H1 (cell line): ENCODE data around the gene B4GALNT1.

Source experiments
- BRCA1 ChIP-seq: IDR thresholded peaks from 2 replicates; pipeline ENCODE4 v1.6.1; 2012; ENCODE audit warnings: low read depth, low read length, improper control_type of control experiment
- CHD2 ChIP-seq: IDR thresholded peaks from 2 replicates; pipeline ENCODE4 v1.6.1; 2012; ENCODE audit warnings: low read length, improper control_type of control experiment
- CREB1 ChIP-seq: IDR thresholded peaks from 2 replicates; pipeline ENCODE4 v1.6.1; 2012; ENCODE audit warnings: inconsistent platforms
- EZH2 ChIP-seq: fragments of 200-600 bp; sonication (generic); IDR thresholded peaks from 2 replicates; pipeline ENCODE4 v1.7.1; 2012; ENCODE audit warnings: low read depth, mild to moderate bottlenecking, moderate library complexity, low read length, inconsistent platforms; ENCODE audit not compliant: severe bottlenecking
- HDAC6 ChIP-seq: IDR thresholded peaks from one replicate; pipeline ENCODE4 v1.7.1; 2012; ENCODE audit warnings: low read depth, mild to moderate bottlenecking, inconsistent platforms, low read length, moderate library complexity
- JUN ChIP-seq: IDR thresholded peaks from 2 replicates; pipeline ENCODE4 v1.6.1; 2011; ENCODE audit warnings: low read depth, mild to moderate bottlenecking, improper control_type of control experiment, low read length
- POLR2A ChIP-seq, 2 experiments: IDR thresholded peaks; 1 replicate in 1 of 2; 2 replicates in 1 of 2; pipeline ENCODE4 v1.6.1; 2011; ENCODE audit warnings: low read depth in 2 of 2, low read length in 2 of 2, mild to moderate bottlenecking in 2 of 2; ENCODE audit errors: control extremely low read depth in 1 of 2
- RNF2 ChIP-seq: fragments of 200-900, 300-1000 bp; sonication (generic); IDR thresholded peaks from 2 replicates; pipeline ENCODE4 v1.7.1; 2016; ENCODE audit warnings: borderline replicate concordance, low read depth, mild to moderate bottlenecking, antibody characterized with exemption, low read length; ENCODE audit not compliant: poor library complexity, severe bottlenecking; ENCODE audit errors: missing control alignments
- TCF12 ChIP-seq: IDR thresholded peaks from 2 replicates; pipeline ENCODE4 v1.6.1; 2011; ENCODE audit warnings: low read depth, mild to moderate bottlenecking, low read length
- YY1 ChIP-seq: IDR thresholded peaks from 2 replicates; pipeline ENCODE4 v1.6.1; 2011; ENCODE audit warnings: low read depth, mild to moderate bottlenecking, low read length
- TF ChIP-seq, protein P1 (sequence below), 3 experiments: IDR thresholded peaks; 1 replicate in 2 of 3; 2 replicates in 1 of 3; pipeline versions ENCODE4 v1.5.1 to v1.6.1; 2011; ENCODE audit warnings: low read length in 3 of 3, mild to moderate bottlenecking in 3 of 3, inconsistent platforms in 2 of 3, low read depth in 1 of 3, moderate library complexity in 1 of 3; ENCODE audit not compliant: insufficient read depth in 1 of 3; ENCODE audit errors: control extremely low read depth in 1 of 3
- TF ChIP-seq, protein P2 (sequence below): IDR thresholded peaks from 2 replicates; pipeline ENCODE4 v1.6.1; 2012; ENCODE audit warnings: inconsistent platforms
- TF ChIP-seq, protein P3 (sequence below): IDR thresholded peaks from 2 replicates; pipeline ENCODE4 v1.6.1; 2012; ENCODE audit warnings: low read length, inconsistent platforms

DNA sequence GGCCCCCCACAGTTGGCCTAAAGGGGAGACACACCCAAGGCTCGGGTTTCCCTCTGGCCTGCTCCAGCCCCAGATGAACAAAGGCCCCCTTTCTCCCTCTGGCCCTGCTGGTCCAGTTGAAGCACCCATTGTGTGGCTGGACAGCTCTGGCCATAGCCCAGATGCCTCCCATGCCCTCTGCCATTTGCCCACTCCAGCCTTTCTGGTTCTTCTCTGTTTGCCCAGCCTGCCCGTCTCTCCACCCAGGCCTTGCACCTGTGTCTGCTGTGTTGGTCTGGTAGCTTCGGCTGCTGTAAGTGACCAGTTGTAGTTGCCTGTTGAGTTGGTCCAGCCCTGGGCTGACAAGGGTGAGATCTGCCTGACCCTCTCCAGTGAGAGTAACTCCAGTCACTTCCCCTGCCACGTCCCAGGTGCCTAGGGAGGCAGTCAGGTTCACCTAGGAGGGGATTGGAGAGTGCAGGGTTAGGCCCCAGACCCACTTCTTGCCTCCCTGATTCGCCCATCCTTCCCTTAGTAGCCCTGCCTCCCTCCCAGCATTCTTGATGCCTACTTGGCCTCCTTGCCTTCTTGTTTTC, 3.0 kb downstream of the B4GALNT1 start:
- no peak for TF ChIP-seq JUN
- TF ChIP-seq POLR2A (IDR thresholded peaks at IDR 0.05; ENCODE audit: control extremely low read depth in 1 of 2, low read depth in 2 of 2, low read length in 2 of 2) = no peak
- TF ChIP-seq, protein P1, sequence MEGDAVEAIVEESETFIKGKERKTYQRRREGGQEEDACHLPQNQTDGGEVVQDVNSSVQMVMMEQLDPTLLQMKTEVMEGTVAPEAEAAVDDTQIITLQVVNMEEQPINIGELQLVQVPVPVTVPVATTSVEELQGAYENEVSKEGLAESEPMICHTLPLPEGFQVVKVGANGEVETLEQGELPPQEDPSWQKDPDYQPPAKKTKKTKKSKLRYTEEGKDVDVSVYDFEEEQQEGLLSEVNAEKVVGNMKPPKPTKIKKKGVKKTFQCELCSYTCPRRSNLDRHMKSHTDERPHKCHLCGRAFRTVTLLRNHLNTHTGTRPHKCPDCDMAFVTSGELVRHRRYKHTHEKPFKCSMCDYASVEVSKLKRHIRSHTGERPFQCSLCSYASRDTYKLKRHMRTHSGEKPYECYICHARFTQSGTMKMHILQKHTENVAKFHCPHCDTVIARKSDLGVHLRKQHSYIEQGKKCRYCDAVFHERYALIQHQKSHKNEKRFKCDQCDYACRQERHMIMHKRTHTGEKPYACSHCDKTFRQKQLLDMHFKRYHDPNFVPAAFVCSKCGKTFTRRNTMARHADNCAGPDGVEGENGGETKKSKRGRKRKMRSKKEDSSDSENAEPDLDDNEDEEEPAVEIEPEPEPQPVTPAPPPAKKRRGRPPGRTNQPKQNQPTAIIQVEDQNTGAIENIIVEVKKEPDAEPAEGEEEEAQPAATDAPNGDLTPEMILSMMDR (IDR thresholded peaks at IDR 0.05; ENCODE audit: control extremely low read depth in 1 of 3, insufficient read depth in 1 of 3, low read depth in 1 of 3, low read length in 3 of 3) = no peak
- TF ChIP-seq, protein P2, sequence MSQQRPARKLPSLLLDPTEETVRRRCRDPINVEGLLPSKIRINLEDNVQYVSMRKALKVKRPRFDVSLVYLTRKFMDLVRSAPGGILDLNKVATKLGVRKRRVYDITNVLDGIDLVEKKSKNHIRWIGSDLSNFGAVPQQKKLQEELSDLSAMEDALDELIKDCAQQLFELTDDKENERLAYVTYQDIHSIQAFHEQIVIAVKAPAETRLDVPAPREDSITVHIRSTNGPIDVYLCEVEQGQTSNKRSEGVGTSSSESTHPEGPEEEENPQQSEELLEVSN = no peak
- TF ChIP-seq TCF12 = no peak
- TF ChIP-seq, protein P3, sequence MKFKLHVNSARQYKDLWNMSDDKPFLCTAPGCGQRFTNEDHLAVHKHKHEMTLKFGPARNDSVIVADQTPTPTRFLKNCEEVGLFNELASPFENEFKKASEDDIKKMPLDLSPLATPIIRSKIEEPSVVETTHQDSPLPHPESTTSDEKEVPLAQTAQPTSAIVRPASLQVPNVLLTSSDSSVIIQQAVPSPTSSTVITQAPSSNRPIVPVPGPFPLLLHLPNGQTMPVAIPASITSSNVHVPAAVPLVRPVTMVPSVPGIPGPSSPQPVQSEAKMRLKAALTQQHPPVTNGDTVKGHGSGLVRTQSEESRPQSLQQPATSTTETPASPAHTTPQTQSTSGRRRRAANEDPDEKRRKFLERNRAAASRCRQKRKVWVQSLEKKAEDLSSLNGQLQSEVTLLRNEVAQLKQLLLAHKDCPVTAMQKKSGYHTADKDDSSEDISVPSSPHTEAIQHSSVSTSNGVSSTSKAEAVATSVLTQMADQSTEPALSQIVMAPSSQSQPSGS = no peak
- no peak for TF ChIP-seq CREB1
- TF ChIP-seq RNF2 = no peak
- TF ChIP-seq EZH2 = no peak
- no peak for TF ChIP-seq HDAC6
- TF ChIP-seq CHD2 = no peak
- TF ChIP-seq BRCA1 = no peak
- TF ChIP-seq YY1 = no peak
